OCI-LY1 (cell line): ENCODE data around the gene FN3K.
A peak's percentile ranks its signal among the peaks of the same experiment; 100 is the strongest.

Experiments
- H2AFZ ChIP-seq: fragments of 200-600 bp; sonication (generic), shearing (Covaris generic); 2 replicates; pipeline ENCODE4 v1.6.0; 2014; ENCODE audit warnings: antibody characterized with exemption, mild to moderate bottlenecking, low read length
- H3F3A ChIP-seq: fragments of 200-600 bp; sonication (generic), shearing (Covaris generic); 2 replicates; pipeline ENCODE4 v1.6.0; 2014; ENCODE audit warnings: mild to moderate bottlenecking, antibody characterized with exemption, low read length, moderate library complexity; ENCODE audit not compliant: insufficient read depth
- H3K27ac ChIP-seq: fragments of 200-600 bp; sonication (generic); 2 replicates; pipeline ENCODE4 v1.5.1; 2014; ENCODE audit warnings: low read length, mixed run types, mild to moderate bottlenecking, low read depth; ENCODE audit not compliant: poor library complexity, severe bottlenecking
- H3K27me3 ChIP-seq: fragments of 200-600 bp; sonication (generic); 2 replicates; pipeline ENCODE4 v1.6.0; 2014; ENCODE audit warnings: antibody characterized with exemption, mild to moderate bottlenecking, low read length, moderate library complexity; ENCODE audit not compliant: insufficient read depth
- H3K36me3 ChIP-seq: fragments of 200-600 bp; sonication (generic); 2 replicates; pipeline ENCODE4 v1.6.1; 2014; ENCODE audit warnings: mild to moderate bottlenecking, antibody characterized with exemption, low read length, moderate library complexity, mixed read lengths; ENCODE audit not compliant: insufficient read depth
- H3K4me1 ChIP-seq: fragments of 200-600 bp; sonication (generic); 2 replicates; pipeline ENCODE4 v1.5.1; 2014; ENCODE audit warnings: mild to moderate bottlenecking, low read length, moderate library complexity; ENCODE audit not compliant: insufficient read depth, severe bottlenecking
- H3K4me2 ChIP-seq: fragments of 200-600 bp; sonication (generic), shearing (Covaris generic); 2 replicates; pipeline ENCODE4 v1.6.1; 2014; ENCODE audit warnings: low read length
- H3K4me3 ChIP-seq: fragments of 200-600 bp; sonication (generic); 2 replicates; pipeline ENCODE4 v1.5.1; 2014; ENCODE audit warnings: low read length, low read depth, mild to moderate bottlenecking, mixed read lengths; ENCODE audit not compliant: poor library complexity, severe bottlenecking
- H3K79me2 ChIP-seq: fragments of 200-600 bp; shearing (Covaris generic); 2 replicates; pipeline ENCODE4 v1.6.1; 2016; ENCODE audit warnings: mixed run types, low read length, mixed read lengths; ENCODE audit not compliant: insufficient read depth
- H3K9ac ChIP-seq: fragments of 200-600 bp; sonication (generic), shearing (Covaris generic); 2 replicates; pipeline ENCODE4 v1.6.1; 2014; ENCODE audit warnings: mild to moderate bottlenecking, low read length, mixed read lengths
- H3K9me2 ChIP-seq: fragments of 200-600 bp; sonication (generic), shearing (Covaris generic); 2 replicates; pipeline ENCODE4 v1.6.1; 2014; ENCODE audit warnings: low read depth, mild to moderate bottlenecking, low read length, mixed read lengths
- H3K9me3 ChIP-seq: fragments of 200-600 bp; shearing (Covaris generic); 2 replicates; pipeline ENCODE4 v1.6.1; 2014; ENCODE audit warnings: low read length, mixed read lengths
- H4K20me1 ChIP-seq: fragments of 200-600 bp; sonication (generic), shearing (Covaris generic); 2 replicates; pipeline ENCODE4 v1.6.0; 2016; ENCODE audit warnings: mild to moderate bottlenecking, low read length; ENCODE audit not compliant: insufficient read depth
- EZH2 ChIP-seq: fragments of 200-600 bp; sonication (generic), shearing (Covaris generic); IDR thresholded peaks from 2 replicates; pipeline ENCODE4 v1.8.0; 2017; ENCODE audit warnings: borderline replicate concordance, mixed run types, mild to moderate bottlenecking, antibody characterized with exemption, low read length, moderate library complexity, mixed read lengths
- TF ChIP-seq, protein P1 (sequence below): fragments of 200-600 bp; sonication (generic), shearing (Covaris generic); IDR thresholded peaks from 2 replicates; pipeline ENCODE4 v1.5.1; 2017; ENCODE audit warnings: mild to moderate bottlenecking, antibody characterized with exemption, low read length, moderate library complexity, mixed read lengths

The FN3K gene

DNA sequence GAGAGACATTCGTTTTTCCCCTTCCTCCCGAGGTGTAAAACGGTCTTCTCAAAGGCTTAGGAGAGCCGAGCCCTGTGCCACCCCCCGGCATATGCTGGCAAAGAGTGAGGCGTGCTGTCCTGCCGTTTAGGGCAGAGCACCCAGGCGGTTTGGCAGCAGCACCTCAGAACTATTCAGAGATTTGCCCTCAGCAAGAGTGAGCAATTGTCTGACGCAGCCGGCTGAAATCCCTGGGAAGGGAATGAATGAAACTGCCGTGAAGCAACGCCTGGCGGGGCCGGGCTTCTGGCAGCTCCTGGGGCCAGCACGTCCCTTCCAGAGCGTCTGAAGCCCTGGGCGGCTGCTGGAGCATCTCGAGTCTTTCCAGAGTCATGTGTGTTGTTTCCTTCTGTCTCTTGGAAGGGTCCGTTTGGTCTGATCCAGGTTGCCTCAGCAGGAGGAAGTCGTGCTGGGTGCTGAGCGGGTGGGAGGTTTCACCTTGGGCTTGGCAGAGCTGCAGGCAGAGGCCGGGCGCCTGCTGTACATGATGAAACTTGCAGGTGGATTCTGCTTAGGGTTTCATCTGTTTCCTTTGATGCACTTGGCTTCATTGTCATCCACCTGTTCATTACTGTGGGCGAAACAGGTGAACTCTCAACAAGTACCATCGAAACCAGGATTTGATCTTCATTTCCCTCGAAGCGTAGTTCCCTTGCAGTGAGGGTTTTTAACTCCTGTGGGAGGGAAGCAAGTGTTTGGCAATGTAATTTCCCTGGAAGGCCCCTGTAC, 51.9 kb downstream of the FN3K start:
- Histone ChIP-seq H3K4me2 (no peak overlapping the region), H3K4me1 (peaks cover 9% of the 10 kb centered on the region), H3K79me2 (no peaks in the 10 kb centered on the region), H3K9me2 (no peaks in the 10 kb centered on the region), H3K9ac (no peak overlapping the region), H2AFZ (no peak overlapping the region), H4K20me1 (no peaks in the 10 kb centered on the region), H3K9me3 (no peaks in the 10 kb centered on the region), H3K27ac (peak overlapping the region; percentile 29), H3K27me3 (no peaks in the 10 kb centered on the region), H3F3A (no peaks in the 10 kb centered on the region), H3K4me3 (no peak overlapping the region), H3K36me3 (peaks cover 20% of the 10 kb centered on the region; the same call in 1 of the 2 replicates)
- TF ChIP-seq EZH2: no peak
- TF ChIP-seq, protein P1, sequence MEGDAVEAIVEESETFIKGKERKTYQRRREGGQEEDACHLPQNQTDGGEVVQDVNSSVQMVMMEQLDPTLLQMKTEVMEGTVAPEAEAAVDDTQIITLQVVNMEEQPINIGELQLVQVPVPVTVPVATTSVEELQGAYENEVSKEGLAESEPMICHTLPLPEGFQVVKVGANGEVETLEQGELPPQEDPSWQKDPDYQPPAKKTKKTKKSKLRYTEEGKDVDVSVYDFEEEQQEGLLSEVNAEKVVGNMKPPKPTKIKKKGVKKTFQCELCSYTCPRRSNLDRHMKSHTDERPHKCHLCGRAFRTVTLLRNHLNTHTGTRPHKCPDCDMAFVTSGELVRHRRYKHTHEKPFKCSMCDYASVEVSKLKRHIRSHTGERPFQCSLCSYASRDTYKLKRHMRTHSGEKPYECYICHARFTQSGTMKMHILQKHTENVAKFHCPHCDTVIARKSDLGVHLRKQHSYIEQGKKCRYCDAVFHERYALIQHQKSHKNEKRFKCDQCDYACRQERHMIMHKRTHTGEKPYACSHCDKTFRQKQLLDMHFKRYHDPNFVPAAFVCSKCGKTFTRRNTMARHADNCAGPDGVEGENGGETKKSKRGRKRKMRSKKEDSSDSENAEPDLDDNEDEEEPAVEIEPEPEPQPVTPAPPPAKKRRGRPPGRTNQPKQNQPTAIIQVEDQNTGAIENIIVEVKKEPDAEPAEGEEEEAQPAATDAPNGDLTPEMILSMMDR: no peak

GRCh38 chr17:82788206-82789001, 53.0 kb downstream of the FN3K start:
- Histone ChIP-seq H2AFZ (no peak overlapping the region), H3F3A (no peaks in the 10 kb centered on the region), H3K27me3 (no peaks in the 10 kb centered on the region), H3K79me2 (no peaks in the 10 kb centered on the region), H3K36me3 (peaks cover 9% of the 10 kb centered on the region; the same call in 1 of the 2 replicates), H3K4me2 (no peak overlapping the region), H4K20me1 (no peaks in the 10 kb centered on the region), H3K4me1 (peaks cover 9% of the 10 kb centered on the region), H3K9ac (no peak overlapping the region), H3K27ac (no peak overlapping the region), H3K4me3 (no peak overlapping the region), H3K9me3 (no peaks in the 10 kb centered on the region), H3K9me2 (no peaks in the 10 kb centered on the region)
- TF ChIP-seq, protein P1: no peak
- TF ChIP-seq EZH2: no peak

DNA sequence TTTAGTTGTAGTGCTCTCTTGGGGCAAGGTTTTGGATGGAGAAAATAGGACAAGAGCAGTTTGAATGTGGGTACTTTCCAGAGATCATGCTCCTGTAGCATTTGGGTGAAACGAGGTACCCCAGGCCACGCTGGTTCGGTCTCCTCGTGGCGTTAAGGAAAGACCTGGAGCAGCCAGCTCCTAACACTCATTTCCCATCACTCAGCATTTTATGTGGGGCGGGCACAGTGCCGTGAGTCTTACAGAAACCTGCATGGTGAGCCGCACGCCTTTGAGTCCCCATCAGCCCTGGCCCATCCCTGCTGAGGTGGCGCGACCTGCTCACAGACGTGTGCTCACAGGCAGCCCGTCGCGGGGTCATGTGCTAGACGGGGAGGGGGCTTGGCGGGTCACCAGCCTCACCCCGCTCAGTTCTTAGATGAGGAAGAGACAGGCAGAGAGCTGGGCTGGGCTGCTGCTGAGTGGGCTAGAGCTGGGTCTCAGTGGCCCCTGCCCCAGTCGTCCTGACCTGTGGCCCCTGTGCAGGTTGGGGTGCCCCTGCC, 53.7 kb downstream of the FN3K start:
- no peaks in the 10 kb centered on the region for H4K20me1 ChIP-seq
- no peak for TF ChIP-seq EZH2
- TF ChIP-seq, protein P1: no peak
- no peaks in the 10 kb centered on the region for H3F3A ChIP-seq
- H3K4me3 ChIP-seq: no peak overlapping the region
- no peaks in the 10 kb centered on the region for H3K79me2 ChIP-seq
- H3K4me1 ChIP-seq: peaks cover 9% of the 10 kb centered on the region
- H2AFZ ChIP-seq: no peak overlapping the region
- H3K9me2 ChIP-seq: no peaks in the 10 kb centered on the region
- H3K4me2 ChIP-seq: no peak overlapping the region
- 0 out of 2 replicates have a peak, but pooled peaks cover 5% of the 10 kb centered on the region for H3K36me3 ChIP-seq
- no peaks in the 10 kb centered on the region for H3K27me3 ChIP-seq
- H3K9me3 ChIP-seq: no peaks in the 10 kb centered on the region
- no peak overlapping the region for H3K9ac ChIP-seq
- H3K27ac ChIP-seq: no peak overlapping the region
